GM12878 (cell line): Measurements from ENCODE around the gene OR51B6. TPM values are rescaled to one million over a fixed set of nuclear protein-coding genes. Genes with fewer than 3 reads are reported as not detected.

Source experiments
- ATAC-seq: fragments of 200-7000 bp; cut with Tn5 transposase; 3 replicates; pipeline ENCODE4 v1.9.1; 2020; ENCODE audit warnings: mild to moderate bottlenecking, moderate library complexity
- BruUV-seq: library from RNA; stranded (reverse); fragments of 400-500 nt; replicated peaks from 2 replicates; lab custom pipeline; 2021; lab: Mats Ljungman, UMichigan
- CTCF ChIA-PET: fragments of 300-600 bp; sonication (Branson Sonifier 250); formaldehyde crosslinking; extraction: SDS; loops from one replicate; lab custom pipeline; 2021; ENCODE audit warnings: inconsistent platforms; lab: Yijun Ruan, JAX
- POLR2A ChIA-PET: fragments of 350-600 bp; formaldehyde crosslinking; extraction: SDS; loops from one replicate; lab custom pipeline; 2021; ENCODE audit warnings: inconsistent platforms; lab: Charles Lee
- RAD21 ChIA-PET: fragments of 300-600 bp; sonication (Branson Sonifier 250); formaldehyde crosslinking; loops from one replicate; lab custom pipeline; 2023; ENCODE audit warnings: antibody characterized with exemption; ENCODE audit not compliant: unreplicated experiment; lab: Charles Lee
- SMC1A ChIA-PET: fragments of 300-600 bp; sonication (Branson Sonifier 250); formaldehyde crosslinking; loops from one replicate; lab custom pipeline; 2023; ENCODE audit not compliant: unreplicated experiment, uncharacterized antibody; lab: Charles Lee
- DNase-seq: peaks from one replicate; pipeline ENCODE4 v3.0.0-alpha.2; 2011; ENCODE audit warnings: low read depth, low spot score
- FAIRE-seq: peaks from 3 replicates; lab custom pipeline; 2011; peaks lifted over from hg19 to GRCh38; lab: Jason Lieb, UNC
- H2AFZ ChIP-seq: 2 replicates; pipeline ENCODE4 v1.6.0; 2011; ENCODE audit warnings: low read depth, low read length, control low read depth; ENCODE audit not compliant: control insufficient read depth
- H3K27ac ChIP-seq: 2 replicates; pipeline ENCODE4 v1.5.1; 2011; ENCODE audit warnings: control low read depth; ENCODE audit not compliant: control insufficient read depth, insufficient read depth
- H3K27me3 ChIP-seq, 2 experiments: replicated peaks in 1 of 2; 2 replicates each; pipeline versions ENCODE4 v1.6.0 to v1.6.1; 2011; ENCODE audit warnings: low read length in 1 of 2; ENCODE audit not compliant: control insufficient read depth in 2 of 2, insufficient read depth in 2 of 2
- H3K36me3 ChIP-seq, 2 experiments: 2 replicates each; pipeline ENCODE4 v1.5.1; 2011; ENCODE audit warnings: low read length in 1 of 2; ENCODE audit not compliant: control insufficient read depth in 2 of 2, insufficient read depth in 2 of 2
- H3K4me1 ChIP-seq: 2 replicates; pipeline ENCODE4 v1.6.1; 2011; ENCODE audit warnings: mild to moderate bottlenecking, low read length, moderate library complexity, mixed read lengths; ENCODE audit not compliant: control insufficient read depth, insufficient read depth
- H3K4me2 ChIP-seq: 2 replicates; pipeline ENCODE4 v1.6.0; 2011; ENCODE audit warnings: control low read depth; ENCODE audit not compliant: control insufficient read depth, insufficient read depth
- H3K4me3 ChIP-seq: fragments of 200-600 bp; sonication (generic); 2 replicates; pipeline ENCODE4 v1.5.1; 2016
- H3K79me2 ChIP-seq: 2 replicates; pipeline ENCODE4 v1.6.0; 2011; ENCODE audit warnings: low read length; ENCODE audit not compliant: control insufficient read depth, insufficient read depth
- H3K9ac ChIP-seq: 2 replicates; pipeline ENCODE4 v1.8.0; 2011; ENCODE audit warnings: low read length, control low read depth, mixed read lengths; ENCODE audit not compliant: control insufficient read depth, insufficient read depth
- H3K9me3 ChIP-seq: replicated peaks from 3 replicates; pipeline ENCODE4 v1.5.1; 2011; ENCODE audit warnings: mild to moderate bottlenecking, low read length; ENCODE audit not compliant: control insufficient read depth, insufficient read depth
- H4K20me1 ChIP-seq: 2 replicates; pipeline ENCODE4 v1.6.0; 2011; ENCODE audit not compliant: control insufficient read depth, insufficient read depth
- ATF3 ChIP-seq: IDR thresholded peaks from 2 replicates; pipeline ENCODE4 v1.6.1; 2011; ENCODE audit warnings: low read depth, mild to moderate bottlenecking, low read length, moderate library complexity, borderline replicate concordance; ENCODE audit errors: extremely low read depth
- BHLHE40 ChIP-seq, 2 experiments: fragments of 450-650 bp in 1 of 2; IDR thresholded peaks; 2 replicates each; pipeline ENCODE4 v1.6.1; 2011 to 2017; ENCODE audit warnings: low read depth in 2 of 2, borderline replicate concordance in 1 of 2, improper control_type of control experiment in 1 of 2, low read length in 1 of 2, mild to moderate bottlenecking in 1 of 2
- BRCA1 ChIP-seq: IDR thresholded peaks from 2 replicates; pipeline ENCODE4 v1.6.1; 2011; ENCODE audit warnings: low read depth, low read length, improper control_type of control experiment
- CHD4 ChIP-seq: fragments of 200-600 bp; sonication (generic); IDR thresholded peaks from 2 replicates; pipeline ENCODE4 v1.6.1; 2016; ENCODE audit warnings: mild to moderate bottlenecking
- CREM ChIP-seq: IDR thresholded peaks from 2 replicates; pipeline ENCODE4 v1.6.1; 2014; ENCODE audit warnings: antibody characterized with exemption, low read depth
- DPF2 ChIP-seq: fragments of 450-650 bp; IDR thresholded peaks from 2 replicates; pipeline ENCODE4 v1.6.1; 2017; ENCODE audit warnings: mild to moderate bottlenecking
- EGR1 ChIP-seq, 2 experiments: IDR thresholded peaks; 1 replicate in 1 of 2; 2 replicates in 1 of 2; pipeline ENCODE4 v1.6.1; 2011 to 2012; ENCODE audit warnings: low read depth in 2 of 2, low read length in 2 of 2, borderline replicate concordance in 1 of 2, mild to moderate bottlenecking in 1 of 2, moderate library complexity in 1 of 2
- FOXM1 ChIP-seq: IDR thresholded peaks from 2 replicates; pipeline ENCODE4 v1.6.1; 2012; ENCODE audit warnings: low read depth, mild to moderate bottlenecking, inconsistent platforms, low read length, moderate library complexity
- GABPA ChIP-seq: IDR thresholded peaks from 2 replicates; pipeline ENCODE4 v1.6.1; 2014; ENCODE audit warnings: antibody characterized with exemption, low read depth, mild to moderate bottlenecking, inconsistent platforms
- MXI1 ChIP-seq: fragments of 150-350 bp; IDR thresholded peaks from 2 replicates; pipeline ENCODE4 v1.6.1; 2011; ENCODE audit warnings: low read depth, mild to moderate bottlenecking, inconsistent platforms, low read length, improper control_type of control experiment
- NFYA ChIP-seq: IDR thresholded peaks from 2 replicates; pipeline ENCODE4 v1.6.1; 2011; ENCODE audit warnings: low read depth, mild to moderate bottlenecking, low read length, improper control_type of control experiment, borderline replicate concordance
- NRF1 ChIP-seq: conservative IDR thresholded peaks from 2 replicates; pipeline ENCODE4 v1.6.1; 2011; ENCODE audit warnings: mild to moderate bottlenecking, low read depth, low read length, improper control_type of control experiment
- SMC3 ChIP-seq: IDR thresholded peaks from 2 replicates; pipeline ENCODE4 v1.6.1; 2011; ENCODE audit warnings: low read length, improper control_type of control experiment, borderline replicate concordance
- USF1 ChIP-seq: IDR thresholded peaks from 2 replicates; pipeline ENCODE4 v1.6.1; 2011; ENCODE audit warnings: borderline replicate concordance, low read depth, mild to moderate bottlenecking, moderate library complexity, mixed read lengths, low read length; ENCODE audit not compliant: insufficient read depth; ENCODE audit errors: extremely low read length
- USF2 ChIP-seq: IDR thresholded peaks from 2 replicates; pipeline ENCODE4 v1.6.1; 2011; ENCODE audit warnings: low read depth, low read length, improper control_type of control experiment, borderline replicate concordance
- ZNF384 ChIP-seq: IDR thresholded peaks from 2 replicates; pipeline ENCODE4 v1.6.1; 2012; ENCODE audit warnings: low read depth, mild to moderate bottlenecking, low read length, improper control_type of control experiment, borderline replicate concordance
- WGBS: methylation state at CpG from one replicate; pipeline ENCODE4 v1.1.6; 2016; ENCODE audit warnings: low lambda C conversion rate; ENCODE audit not compliant: insufficient replicate concordance, insufficient coverage; ENCODE audit errors: missing lambda C conversion rate; 5-methylcytosine and 5-hydroxymethylcytosine counted together
- in situ Hi-C: fragments of 300-500 bp; cut with MboI; formaldehyde crosslinking; loops from 9 replicates; pipeline ENCODE4 v1.14.3; 2018; ENCODE audit warnings: mixed read lengths
- intact Hi-C: fragments of 100-400 bp; cut with micrococcal nuclease; formaldehyde crosslinking; loops from one replicate; pipeline ENCODE4 v1.14.2; 2022; ENCODE audit not compliant: unreplicated experiment
- polyA plus RNA-seq, 11 experiments: library from polyadenylated mRNA; depleted of rRNA in 4 of 11; unstranded in 6 of 11; stranded (reverse) in 5 of 11; fragments of >200 nt; fragmentation: Nextera tagmentation in 4 of 11; fragmentation: Illumina TruSeq in 1 of 11; extraction: Ambion mirVana in 4 of 11; extraction: Trizol in 1 of 11; gene quantifications; 1 replicate in 1 of 11; 2 replicates in 10 of 11; pipeline versions ENCODE4 v1.2.1 to v1.2.3, GENCODE V29; 2011 to 2016; ENCODE audit warnings: inconsistent platforms in 2 of 11, missing spikeins in 2 of 11, low read depth in 1 of 11
- total RNA-seq, 4 experiments: library from RNA; depleted of rRNA in 3 of 4; stranded (reverse); fragments of >200 nt in 3 of 4; fragmentation: Illumina TruSeq in 1 of 4; extraction: Trizol in 1 of 4; gene quantifications; 2 replicates each; pipeline versions ENCODE4 v1.2.1 to v1.2.3, GENCODE V29; 2013 to 2021
- TF ChIP-seq, protein P1 (sequence below): fragments of 450-650 bp; IDR thresholded peaks from 2 replicates; pipeline ENCODE4 v1.6.1; 2017; ENCODE audit warnings: antibody characterized with exemption, mild to moderate bottlenecking, moderate library complexity

Gene OR51B6
- total and polyA plus RNA-seq, 10 of the 15 experiments (the other 5 are each of a cell fraction or from before 2014, with no cell fraction given) = 0.17 TPM; not detected in 9

DNA sequence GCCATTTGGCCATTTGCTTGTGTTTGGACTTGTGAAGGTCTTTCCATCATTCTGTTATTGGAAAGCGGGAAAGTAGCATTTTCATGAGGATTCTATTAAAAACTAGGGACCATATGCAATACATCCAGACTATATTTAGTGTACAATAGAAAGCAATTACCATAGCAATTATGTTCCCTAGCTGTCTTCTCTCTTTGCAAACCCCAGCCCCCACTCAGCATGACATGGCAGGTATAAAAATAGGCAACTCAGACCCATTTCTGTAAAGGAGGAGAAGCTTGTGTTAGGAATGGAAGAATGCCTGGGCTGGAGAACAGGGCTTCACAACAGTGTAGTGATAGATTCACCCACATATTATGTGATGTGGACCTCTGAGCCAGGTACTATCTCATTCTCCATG lies 12.4 kb downstream of the OR51B6 start (continued):
- TF ChIP-seq BHLHE40 (IDR thresholded peaks at IDR 0.05; ENCODE audit: borderline replicate concordance in 1 of 2, low read depth in 2 of 2, low read length in 1 of 2) = no peak

GRCh38 chr11:5364214-5364613 lies 12.9 kb downstream of the OR51B6 start:
- no peaks in the 10 kb centered on the region for H3K4me1 ChIP-seq
- H3K36me3 ChIP-seq = no peaks in the 10 kb centered on the region
- H3K9me3 ChIP-seq = no peaks in the 10 kb centered on the region
- H3K79me2 ChIP-seq = no peaks in the 10 kb centered on the region
- H3K4me2 ChIP-seq = no peak overlapping the region
- H2AFZ ChIP-seq = no peak overlapping the region
- BruUV-seq = no TSS peak
- RAD21 ChIA-PET = interaction anchor here (1.0 kb wide), 1 partner anchor 720 kb away, joined by 3 read pairs; no protein-coding TSS in a partner anchor
- H3K27me3 ChIP-seq = no peaks in the 10 kb centered on the region
- SMC1A ChIA-PET = no interaction called here
- intact Hi-C loops = no loop called here
- no peak overlapping the region for H3K4me3 ChIP-seq
- no peak for DNase-seq
- H3K27ac ChIP-seq = no peak overlapping the region
- WGBS = 41% methylated on average over 2 of the region's 2 CpGs
- CTCF ChIA-PET = interaction anchor here (1.1 kb wide), 1 partner anchor 20 kb away, joined by 3 read pairs; no protein-coding TSS in a partner anchor
- TF ChIP-seq SMC3 (no peak), FOXM1 (no peak), CREM (no peak), ZNF384 (no peak), DPF2 (no peak), USF1 (no peak), BRCA1 (no peak), EGR1 (IDR thresholded peaks at IDR 0.05; ENCODE audit: borderline replicate concordance in 1 of 2, low read depth in 2 of 2, low read length in 2 of 2) (no peak), NFYA (no peak), CHD4 (no peak), GABPA (no peak), USF2 (no peak), ATF3 (no peak), NRF1 (no peak), MXI1 (no peak)
- TF ChIP-seq, protein P1, sequence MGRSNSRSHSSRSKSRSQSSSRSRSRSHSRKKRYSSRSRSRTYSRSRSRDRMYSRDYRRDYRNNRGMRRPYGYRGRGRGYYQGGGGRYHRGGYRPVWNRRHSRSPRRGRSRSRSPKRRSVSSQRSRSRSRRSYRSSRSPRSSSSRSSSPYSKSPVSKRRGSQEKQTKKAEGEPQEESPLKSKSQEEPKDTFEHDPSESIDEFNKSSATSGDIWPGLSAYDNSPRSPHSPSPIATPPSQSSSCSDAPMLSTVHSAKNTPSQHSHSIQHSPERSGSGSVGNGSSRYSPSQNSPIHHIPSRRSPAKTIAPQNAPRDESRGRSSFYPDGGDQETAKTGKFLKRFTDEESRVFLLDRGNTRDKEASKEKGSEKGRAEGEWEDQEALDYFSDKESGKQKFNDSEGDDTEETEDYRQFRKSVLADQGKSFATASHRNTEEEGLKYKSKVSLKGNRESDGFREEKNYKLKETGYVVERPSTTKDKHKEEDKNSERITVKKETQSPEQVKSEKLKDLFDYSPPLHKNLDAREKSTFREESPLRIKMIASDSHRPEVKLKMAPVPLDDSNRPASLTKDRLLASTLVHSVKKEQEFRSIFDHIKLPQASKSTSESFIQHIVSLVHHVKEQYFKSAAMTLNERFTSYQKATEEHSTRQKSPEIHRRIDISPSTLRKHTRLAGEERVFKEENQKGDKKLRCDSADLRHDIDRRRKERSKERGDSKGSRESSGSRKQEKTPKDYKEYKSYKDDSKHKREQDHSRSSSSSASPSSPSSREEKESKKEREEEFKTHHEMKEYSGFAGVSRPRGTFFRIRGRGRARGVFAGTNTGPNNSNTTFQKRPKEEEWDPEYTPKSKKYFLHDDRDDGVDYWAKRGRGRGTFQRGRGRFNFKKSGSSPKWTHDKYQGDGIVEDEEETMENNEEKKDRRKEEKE = no peak
- no peaks in the 10 kb centered on the region for H4K20me1 ChIP-seq
- ATAC-seq = no peak
- POLR2A ChIA-PET = no interaction called here
- no peak for FAIRE-seq
- in situ Hi-C loops = no loop called here
- H3K9ac ChIP-seq = no peak overlapping the region
